CD4-positive, alpha-beta memory T cell (primary cell): ENCODE measurements around the gene TRAPPC10. TPM values are rescaled to one million over a fixed set of nuclear protein-coding genes. Genes with fewer than 3 reads are reported as not detected.

ENCODE experiments used
- CTCF ChIA-PET: fragments of 350-600 bp; sonication (Branson Sonifier 250); formaldehyde crosslinking; loops from one replicate; lab custom pipeline; 2021; ENCODE audit warnings: inconsistent platforms; ENCODE audit not compliant: partially characterized antibody; lab: Charles Lee
- POLR2A ChIA-PET: fragments of 350-600 bp; sonication (Branson Sonifier 250); formaldehyde crosslinking; loops from one replicate; lab custom pipeline; 2021; ENCODE audit not compliant: partially characterized antibody; lab: Charles Lee
- DNase-seq, 5 donors: peaks; one replicate each; pipeline versions ENCODE4 v3.0.0 to v3.0.0-alpha.2; 2020 to 2022; ENCODE audit warnings: mixed read lengths in 1 of 5
- H3K27ac ChIP-seq: one replicate; pipeline ENCODE4 v1.7.0; 2013; ENCODE audit warnings: low read depth, low read length
- H3K27me3 ChIP-seq: 2 replicates; pipeline ENCODE4 v1.7.0; 2013; ENCODE audit warnings: mild to moderate bottlenecking, low read length, moderate library complexity; ENCODE audit not compliant: insufficient read depth
- H3K36me3 ChIP-seq: 2 replicates; pipeline ENCODE4 v1.7.0; 2013; ENCODE audit warnings: mild to moderate bottlenecking, low read length, moderate library complexity; ENCODE audit not compliant: insufficient read depth
- H3K4me1 ChIP-seq: 2 replicates; pipeline ENCODE4 v1.7.0; 2013; ENCODE audit warnings: mild to moderate bottlenecking, low read length, moderate library complexity; ENCODE audit not compliant: insufficient read depth
- H3K4me3 ChIP-seq, 2 donors: one replicate each; pipeline ENCODE4 v1.7.0; 2013; ENCODE audit warnings: low read length in 2 of 2, mild to moderate bottlenecking in 1 of 2
- H3K9me3 ChIP-seq, 2 donors: one replicate each; pipeline ENCODE4 v1.7.0; 2013; ENCODE audit warnings: low read length in 2 of 2, control low read depth in 1 of 2; ENCODE audit not compliant: control insufficient read depth in 1 of 2
- H3K27ac Mint-ChIP-seq, 7 donors: one replicate each; pipeline ENCODE4 v1.8.0; 2020 to 2021; ENCODE audit warnings: mixed read lengths in 7 of 7, mild to moderate bottlenecking in 6 of 7, inconsistent platforms in 3 of 7, moderate library complexity in 3 of 7
- H3K27me3 Mint-ChIP-seq, 2 donors: one replicate each; pipeline ENCODE4 v1.8.0; 2020 to 2021; ENCODE audit warnings: mixed read lengths in 2 of 2
- H3K36me3 Mint-ChIP-seq, 2 donors: one replicate each; pipeline ENCODE4 v1.8.0; 2020 to 2021; ENCODE audit warnings: mixed read lengths in 2 of 2, inconsistent platforms in 1 of 2, mild to moderate bottlenecking in 1 of 2
- H3K4me1 Mint-ChIP-seq, 4 donors: one replicate each; pipeline ENCODE4 v1.8.0; 2020 to 2021; ENCODE audit warnings: mixed read lengths in 4 of 4, mild to moderate bottlenecking in 1 of 4
- H3K4me3 Mint-ChIP-seq, 8 donors: one replicate each; pipeline ENCODE4 v1.8.0; 2020 to 2021; ENCODE audit warnings: mixed read lengths in 8 of 8, mild to moderate bottlenecking in 7 of 8, moderate library complexity in 6 of 8, inconsistent platforms in 3 of 8
- H3K9me3 Mint-ChIP-seq, 8 donors: one replicate each; pipeline ENCODE4 v1.8.0; 2020 to 2021; ENCODE audit warnings: mixed read lengths in 8 of 8, mild to moderate bottlenecking in 5 of 8, inconsistent platforms in 3 of 8, moderate library complexity in 1 of 8
- intact Hi-C: fragments of 100-400 bp; cut with micrococcal nuclease; formaldehyde crosslinking; loops from one replicate; pipeline ENCODE4 v1.15.1; 2023
- polyA plus RNA-seq, 2 donors: library from polyadenylated mRNA; unstranded; fragments of 300-500 nt; fragmentation: Illumina TruSeq; gene quantifications; one replicate each; pipeline ENCODE4 v1.2.3, GENCODE V29; 2021
- total RNA-seq, 2 experiments: library from RNA; stranded (reverse); gene quantifications; one replicate each; pipeline ENCODE4 v1.2.3, GENCODE V29; 2021

The TRAPPC10 gene
- total and polyA plus RNA-seq, 4 experiments from 2014 or later, result 17.7 to 95.5 (median 67.2) TPM

DNA sequence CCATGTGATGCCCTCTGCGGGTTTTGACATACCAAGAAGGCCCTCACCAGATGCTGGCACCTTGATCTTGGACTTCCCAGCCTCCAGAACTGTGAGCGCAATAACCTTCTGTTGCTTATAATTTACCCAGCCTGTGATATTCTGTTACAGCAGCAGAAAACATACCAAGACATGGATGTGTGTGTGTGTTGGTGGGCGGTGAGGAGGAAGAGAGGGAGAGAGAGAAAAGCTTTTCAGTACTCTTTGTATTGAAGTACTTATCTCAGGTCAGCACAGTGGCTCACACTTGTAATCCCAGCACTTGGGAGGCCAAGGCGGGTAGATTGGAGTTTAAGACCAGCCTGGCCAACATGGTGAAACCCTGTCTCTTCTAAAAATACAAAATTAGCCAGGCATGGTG, 23.1 kb downstream of the TRAPPC10 start:
- Histone ChIP-seq H3K4me3 (no peak overlapping the region), H3K9me3 (no peaks in the 10 kb centered on the region), H3K27me3 (no peaks in the 10 kb centered on the region), H3K36me3 (peaks cover 65% of the 10 kb centered on the region), H3K4me1 (peaks cover 12% of the 10 kb centered on the region), H3K27ac (no peak overlapping the region)
- H3K27ac Mint-ChIP-seq, result peak overlapping the region in 1 of 7 donors; percentile 14
- peak overlapping the region in 1 of 8 donors; percentile 26 for H3K4me3 Mint-ChIP-seq
- ChIA-PET POLR2A (no interaction called here), CTCF (no interaction called here)
- H3K27me3 Mint-ChIP-seq, result no peaks in the 10 kb centered on the region
- intact Hi-C loops, result no loop called here
- H3K9me3 Mint-ChIP-seq, result no peaks in the 10 kb centered on the region
- peaks cover 31 to 69% of the 10 kb centered on the region in 2 donors for H3K36me3 Mint-ChIP-seq
- DNase-seq, result no peak
- peaks cover 6 to 28% (median 13%) of the 10 kb centered on the region in 4 donors for H3K4me1 Mint-ChIP-seq

DNA sequence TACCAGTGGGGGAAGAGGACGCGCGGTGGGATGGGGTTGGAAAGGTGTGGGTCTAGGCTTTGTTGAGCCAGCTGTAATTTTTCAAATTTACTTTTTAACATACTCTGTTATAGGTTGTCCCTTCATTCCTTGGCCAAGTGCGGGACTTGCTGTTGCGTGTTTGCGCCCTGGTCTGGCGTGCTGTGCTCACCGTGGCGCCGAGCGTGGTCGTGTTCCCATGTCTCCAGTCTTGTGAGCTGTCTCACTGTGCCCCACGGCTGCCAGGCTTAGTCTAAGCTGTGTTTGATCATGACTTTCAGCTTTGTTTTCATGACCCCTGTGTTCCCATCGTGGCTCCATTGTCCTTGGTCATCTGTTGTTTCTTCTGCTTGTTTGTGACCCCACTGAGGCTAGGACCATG, 26.0 kb downstream of the TRAPPC10 start:
- no peaks in the 10 kb centered on the region for H3K27me3 ChIP-seq
- H3K27ac ChIP-seq, result no peak overlapping the region
- no peak for DNase-seq
- H3K4me3 Mint-ChIP-seq, result no peak overlapping the region
- peak overlapping the region in 6 of 7 donors; percentile 8 to 81 (median 45) for H3K27ac Mint-ChIP-seq
- ChIA-PET CTCF (no interaction called here), POLR2A (interaction anchor here (1.8 kb wide), 1 partner anchor 25 kb away, joined by 6 read pairs; no protein-coding TSS in a partner anchor)
- H3K36me3 Mint-ChIP-seq, result peaks cover 31 to 64% of the 10 kb centered on the region in 2 donors
- H3K4me1 Mint-ChIP-seq, result peaks cover 5 to 28% (median 10%) of the 10 kb centered on the region in 4 donors
- H3K36me3 ChIP-seq, result peaks cover 48% of the 10 kb centered on the region
- H3K9me3 ChIP-seq, result no peaks in the 10 kb centered on the region
- peaks cover 3% of the 10 kb centered on the region for H3K4me1 ChIP-seq
- no peaks in the 10 kb centered on the region for H3K9me3 Mint-ChIP-seq
- intact Hi-C loops, result no loop called here
- no peak overlapping the region for H3K4me3 ChIP-seq
- no peaks in the 10 kb centered on the region for H3K27me3 Mint-ChIP-seq

DNA sequence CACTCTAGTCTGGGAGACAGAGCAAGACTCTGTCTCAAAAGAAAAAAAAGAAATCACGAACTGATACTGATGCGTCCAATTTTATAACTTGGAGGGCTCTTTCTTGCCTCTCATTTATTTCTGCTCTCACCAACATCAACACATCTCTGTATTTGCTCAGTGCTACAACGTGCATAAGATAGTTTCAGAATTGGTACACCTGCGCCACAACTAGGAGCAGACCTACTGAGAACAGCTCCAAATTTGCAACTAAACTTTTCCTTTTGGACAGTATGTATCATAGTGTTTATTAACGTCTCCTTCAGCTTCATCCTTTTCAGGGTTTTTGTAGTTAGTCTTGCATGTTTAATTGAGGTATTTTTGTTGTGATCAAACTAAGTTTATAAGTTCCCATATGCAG, 27.7 kb downstream of the TRAPPC10 start:
- intact Hi-C loops, result no loop called here
- peaks cover 9% of the 10 kb centered on the region for H3K4me1 ChIP-seq
- POLR2A ChIA-PET, result interaction anchor here (1.2 kb wide), 1 partner anchor 27 kb away, joined by 3 read pairs; no protein-coding TSS in a partner anchor
- no peak overlapping the region for H3K27ac ChIP-seq
- CTCF ChIA-PET, result interaction anchor here (0.7 to 1.0 kb wide), 2 partner anchors 18 to 43 kb away, joined by 3 read pairs; no protein-coding TSS in a partner anchor
- peak overlapping the region in 4 of 7 donors; percentile 5 to 68 (median 30) for H3K27ac Mint-ChIP-seq
- no peak for DNase-seq
- H3K4me3 Mint-ChIP-seq, result no peak overlapping the region
- no peaks in the 10 kb centered on the region for H3K27me3 ChIP-seq
- no peaks in the 10 kb centered on the region for H3K27me3 Mint-ChIP-seq
- no peak overlapping the region for H3K4me3 ChIP-seq
- H3K36me3 Mint-ChIP-seq, result peaks cover 29 to 61% of the 10 kb centered on the region in 2 donors
- H3K36me3 ChIP-seq, result peaks cover 33% of the 10 kb centered on the region
- H3K9me3 ChIP-seq, result no peaks in the 10 kb centered on the region
- peaks cover 11 to 24% (median 16%) of the 10 kb centered on the region in 4 donors for H3K4me1 Mint-ChIP-seq
- no peaks in the 10 kb centered on the region for H3K9me3 Mint-ChIP-seq

DNA sequence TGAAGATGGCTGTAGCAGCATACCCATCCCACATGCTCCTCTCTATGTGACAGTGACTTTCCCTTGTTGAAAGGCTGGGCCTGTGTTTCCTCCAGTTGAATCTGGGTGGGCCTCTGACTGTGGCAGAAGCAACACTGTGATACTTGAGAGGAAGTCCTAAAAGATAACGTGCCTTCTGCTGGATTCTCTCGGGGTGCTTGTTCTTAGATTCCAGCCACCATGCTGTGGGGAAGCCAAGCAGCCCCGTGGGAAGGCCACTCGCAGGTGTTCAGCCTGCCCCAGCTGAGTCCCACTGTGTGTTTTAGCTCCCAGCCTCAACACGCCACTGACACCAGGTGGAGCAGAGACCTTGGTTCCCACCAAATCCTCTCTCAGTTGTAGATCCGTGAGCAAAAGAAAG, 31.5 kb downstream of the TRAPPC10 start:
- Mint-ChIP-seq H3K4me1 (peaks cover 16 to 29% (median 22%) of the 10 kb centered on the region in 4 donors), H3K27me3 (no peaks in the 10 kb centered on the region), H3K36me3 (peaks cover 16 to 50% of the 10 kb centered on the region in 2 donors), H3K4me3 (no peak overlapping the region), H3K27ac (peak overlapping the region in 6 of 7 donors; percentile 35 to 73 (median 51)), H3K9me3 (no peaks in the 10 kb centered on the region)
- no peak overlapping the region for H3K27ac ChIP-seq
- no peaks in the 10 kb centered on the region for H3K9me3 ChIP-seq
- CTCF ChIA-PET, result no interaction called here
- no peak for DNase-seq
- POLR2A ChIA-PET, result no interaction called here
- H3K36me3 ChIP-seq, result peaks cover 11% of the 10 kb centered on the region
- intact Hi-C loops, result no loop called here
- peaks cover 9% of the 10 kb centered on the region for H3K4me1 ChIP-seq
- H3K27me3 ChIP-seq, result no peaks in the 10 kb centered on the region
- no peak overlapping the region for H3K4me3 ChIP-seq

GRCh38 chr21:44046734-44047133, 34.6 kb downstream of the TRAPPC10 start:
- Histone ChIP-seq H3K4me3 (no peak overlapping the region), H3K27ac (no peak overlapping the region), H3K27me3 (no peaks in the 10 kb centered on the region), H3K36me3 (peaks cover 20% of the 10 kb centered on the region), H3K4me1 (peaks cover 18% of the 10 kb centered on the region), H3K9me3 (no peaks in the 10 kb centered on the region)
- Mint-ChIP-seq H3K36me3 (peaks cover 16 to 46% of the 10 kb centered on the region in 2 donors), H3K4me1 (peaks cover 15 to 37% (median 21%) of the 10 kb centered on the region in 4 donors), H3K4me3 (no peak overlapping the region), H3K27me3 (no peaks in the 10 kb centered on the region), H3K9me3 (no peaks in the 10 kb centered on the region), H3K27ac (no peak overlapping the region)
- ChIA-PET POLR2A (no interaction called here), CTCF (no interaction called here)
- DNase-seq, result no peak
- intact Hi-C loops, result no loop called here

DNA sequence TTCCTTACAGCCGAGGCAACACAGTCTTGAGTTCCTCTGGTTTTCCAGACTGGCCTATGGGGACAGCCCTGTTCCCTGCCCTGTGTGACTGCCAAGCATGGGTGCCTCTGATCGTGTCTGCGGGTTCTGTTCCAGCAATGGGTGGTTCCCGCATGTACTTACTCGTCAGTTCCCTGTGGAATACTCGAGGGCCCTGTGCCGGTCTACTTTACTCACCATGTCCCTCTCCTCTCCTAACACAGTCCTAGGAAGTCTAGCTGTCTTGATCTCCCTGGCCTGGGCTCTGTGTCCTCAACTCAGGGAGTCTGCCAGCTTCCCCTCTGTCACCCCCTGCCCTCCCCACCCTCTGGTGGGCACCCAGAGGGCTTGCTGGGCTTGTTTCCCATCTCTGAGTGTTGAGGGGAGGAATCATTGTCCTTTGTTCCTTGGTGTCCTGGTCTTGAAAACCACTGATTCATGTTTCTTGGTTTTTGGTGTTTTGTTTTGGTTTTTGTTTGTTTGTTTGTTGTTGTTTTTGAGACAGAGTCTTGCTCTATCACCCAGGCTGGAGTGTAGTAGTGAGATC, 36.0 kb downstream of the TRAPPC10 start:
- Histone ChIP-seq H3K27me3 (no peaks in the 10 kb centered on the region), H3K36me3 (peaks cover 34% of the 10 kb centered on the region), H3K4me3 (no peak overlapping the region), H3K4me1 (peaks cover 18% of the 10 kb centered on the region), H3K9me3 (no peaks in the 10 kb centered on the region), H3K27ac (no peak overlapping the region)
- H3K27ac Mint-ChIP-seq, result peak overlapping the region in 6 of 7 donors; percentile 66 to 89 (median 74)
- H3K27me3 Mint-ChIP-seq, result no peaks in the 10 kb centered on the region
- no peak for DNase-seq
- peaks cover 16 to 35% (median 18%) of the 10 kb centered on the region in 4 donors for H3K4me1 Mint-ChIP-seq
- POLR2A ChIA-PET, result interaction anchor here (1.4 kb wide), 1 partner anchor 36 kb away, joined by 3 read pairs; no protein-coding TSS in a partner anchor
- H3K4me3 Mint-ChIP-seq, result no peak overlapping the region
- H3K9me3 Mint-ChIP-seq, result no peaks in the 10 kb centered on the region
- CTCF ChIA-PET, result no interaction called here
- intact Hi-C loops, result no loop called here
- H3K36me3 Mint-ChIP-seq, result peaks cover 20 to 51% of the 10 kb centered on the region in 2 donors

DNA sequence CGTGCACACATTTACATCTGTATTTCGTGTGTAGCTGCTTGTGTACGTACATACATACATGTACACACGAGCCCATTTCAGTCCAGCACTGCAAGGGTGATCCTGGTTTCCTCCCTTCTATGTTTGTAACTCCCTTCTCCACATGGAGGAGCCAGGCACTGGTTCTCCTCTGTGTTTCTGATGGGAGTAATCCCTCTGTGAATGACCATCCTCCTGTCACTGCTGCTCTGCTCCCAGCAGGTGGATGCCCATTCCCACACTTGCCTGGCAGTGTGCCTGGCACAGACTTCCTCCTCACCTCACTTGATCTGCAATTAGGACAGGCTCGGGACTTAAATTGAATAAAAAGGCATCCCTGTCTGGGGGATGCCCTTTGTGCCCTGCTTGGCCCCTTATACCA, 37.1 kb downstream of the TRAPPC10 start:
- no peaks in the 10 kb centered on the region for H3K9me3 ChIP-seq
- H3K4me3 Mint-ChIP-seq, result peak overlapping the region in 1 of 8 donors; percentile 38
- no peaks in the 10 kb centered on the region for H3K27me3 Mint-ChIP-seq
- peaks cover 13% of the 10 kb centered on the region for H3K4me1 ChIP-seq
- no peaks in the 10 kb centered on the region for H3K9me3 Mint-ChIP-seq
- CTCF ChIA-PET, result interaction anchor here (1.0 kb wide), 1 partner anchor 9 kb away, joined by 3 read pairs; no protein-coding TSS in a partner anchor
- peaks cover 13 to 28% (median 19%) of the 10 kb centered on the region in 4 donors for H3K4me1 Mint-ChIP-seq
- POLR2A ChIA-PET, result interaction anchor here (1.4 kb wide), 1 partner anchor 35 kb away, joined by 3 read pairs; no protein-coding TSS in a partner anchor
- H3K4me3 ChIP-seq, result no peak overlapping the region
- DNase-seq, result no peak
- H3K36me3 Mint-ChIP-seq, result peaks cover 21 to 54% of the 10 kb centered on the region in 2 donors
- no peaks in the 10 kb centered on the region for H3K27me3 ChIP-seq
- H3K36me3 ChIP-seq, result peaks cover 42% of the 10 kb centered on the region
- H3K27ac Mint-ChIP-seq, result peak overlapping the region in 6 of 7 donors; percentile 2 to 87 (median 64)
- intact Hi-C loops, result no loop called here
- no peak overlapping the region for H3K27ac ChIP-seq
